CD4-positive, CD25-positive, alpha-beta regulatory T cell (primary cell): ENCODE results near the gene ZNF544. TPM values are rescaled to one million over a fixed set of nuclear protein-coding genes. Genes with fewer than 3 reads are reported as not detected.

Experiments used
- ATAC-seq, 2 donors: fragments of 150-1000 bp; cut with Tn5 transposase; one replicate each; pipeline ENCODE4 v1.10.0; 2021; ENCODE audit warnings: low read depth in 2 of 2, moderate number of reproducible peaks in 2 of 2, moderate library complexity in 1 of 2
- DNase-seq, 3 donors: peaks; one replicate each; pipeline versions ENCODE4 v3.0.0 to v3.0.0-alpha.2; 2012 to 2022; ENCODE audit warnings: mixed read lengths in 1 of 3
- H3K27ac ChIP-seq: one replicate; pipeline ENCODE4 v1.7.0; 2013; ENCODE audit warnings: mild to moderate bottlenecking, low read length; ENCODE audit not compliant: insufficient read depth, poor library complexity, severe bottlenecking
- H3K27me3 ChIP-seq: one replicate; pipeline ENCODE4 v1.7.0; 2013; ENCODE audit warnings: low read length; ENCODE audit not compliant: control insufficient read depth, insufficient read depth
- H3K36me3 ChIP-seq: one replicate; pipeline ENCODE4 v1.7.0; 2013; ENCODE audit warnings: mild to moderate bottlenecking, low read length, moderate library complexity; ENCODE audit not compliant: control insufficient read depth, insufficient read depth
- H3K4me1 ChIP-seq: 2 replicates; pipeline ENCODE4 v1.7.0; 2013; ENCODE audit warnings: mild to moderate bottlenecking, low read length; ENCODE audit not compliant: insufficient read depth, control insufficient read depth, poor library complexity, severe bottlenecking
- H3K4me3 ChIP-seq: one replicate; pipeline ENCODE4 v1.7.0; 2013; ENCODE audit warnings: low read depth, mild to moderate bottlenecking, low read length, moderate library complexity
- H3K9me3 ChIP-seq, 2 experiments: 1 replicate in 1 of 2; 2 replicates in 1 of 2; pipeline ENCODE4 v1.7.0; 2013; ENCODE audit warnings: low read length in 2 of 2, mild to moderate bottlenecking in 1 of 2, moderate library complexity in 1 of 2; ENCODE audit not compliant: control insufficient read depth in 2 of 2
- H3K27ac Mint-ChIP-seq, 3 donors: one replicate each; pipeline ENCODE4 v1.8.0; 2020 to 2022; ENCODE audit warnings: mild to moderate bottlenecking in 3 of 3, mixed read lengths in 3 of 3, moderate library complexity in 2 of 3
- H3K27me3 Mint-ChIP-seq: one replicate; pipeline ENCODE4 v1.8.0; 2022; ENCODE audit warnings: mild to moderate bottlenecking, mixed read lengths
- H3K36me3 Mint-ChIP-seq: one replicate; pipeline ENCODE4 v1.8.0; 2020; ENCODE audit warnings: mixed read lengths
- H3K4me1 Mint-ChIP-seq, 4 donors: one replicate each; pipeline ENCODE4 v1.8.0; 2020 to 2022; ENCODE audit warnings: mixed read lengths in 4 of 4, mild to moderate bottlenecking in 1 of 4
- H3K4me3 Mint-ChIP-seq, 4 donors: one replicate each; pipeline ENCODE4 v1.8.0; 2020 to 2022; ENCODE audit warnings: mild to moderate bottlenecking in 4 of 4, mixed read lengths in 4 of 4, moderate library complexity in 3 of 4
- H3K9me3 Mint-ChIP-seq, 7 donors: one replicate each; pipeline ENCODE4 v1.8.0; 2020 to 2022; ENCODE audit warnings: mixed read lengths in 7 of 7, mild to moderate bottlenecking in 3 of 7, moderate library complexity in 2 of 7
- polyA plus RNA-seq, 4 donors: library from polyadenylated mRNA; unstranded; fragments of 300-500 nt; fragmentation: Illumina TruSeq; gene quantifications; one replicate each; pipeline ENCODE4 v1.2.3, GENCODE V29; 2021
- total RNA-seq: library from RNA; stranded (reverse); gene quantifications from one replicate; pipeline ENCODE4 v1.2.3, GENCODE V29; 2022

The ZNF544 gene
- total and polyA plus RNA-seq, 5 donors from 2014 or later = 11.6 to 20.8 (median 18.6) TPM

DNA sequence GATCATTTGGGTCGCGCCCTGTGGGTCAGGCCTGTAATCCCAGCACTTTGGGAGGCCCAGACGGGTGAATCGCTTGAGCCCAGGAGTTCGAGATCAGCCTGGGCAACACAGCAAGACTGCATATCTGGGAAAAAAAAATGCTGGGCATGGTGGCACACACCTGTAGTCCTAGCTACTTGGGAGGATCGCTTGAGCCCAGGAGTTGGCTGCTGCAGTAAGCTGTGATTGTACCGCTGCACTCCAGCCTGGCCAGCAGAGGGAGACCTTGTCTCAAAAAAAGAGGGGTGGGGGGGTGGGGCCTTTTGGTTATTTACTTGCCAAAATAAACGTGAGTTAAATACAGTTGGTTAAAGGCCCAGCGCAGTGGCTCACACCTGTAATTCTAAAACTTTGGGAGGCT is 9.8 kb upstream of the ZNF544 start:
- H3K4me3 Mint-ChIP-seq = no peak overlapping the region
- H3K9me3 ChIP-seq = peaks cover 35 to 59% of the 10 kb centered on the region in 2 experiments
- no peak for ATAC-seq

DNA sequence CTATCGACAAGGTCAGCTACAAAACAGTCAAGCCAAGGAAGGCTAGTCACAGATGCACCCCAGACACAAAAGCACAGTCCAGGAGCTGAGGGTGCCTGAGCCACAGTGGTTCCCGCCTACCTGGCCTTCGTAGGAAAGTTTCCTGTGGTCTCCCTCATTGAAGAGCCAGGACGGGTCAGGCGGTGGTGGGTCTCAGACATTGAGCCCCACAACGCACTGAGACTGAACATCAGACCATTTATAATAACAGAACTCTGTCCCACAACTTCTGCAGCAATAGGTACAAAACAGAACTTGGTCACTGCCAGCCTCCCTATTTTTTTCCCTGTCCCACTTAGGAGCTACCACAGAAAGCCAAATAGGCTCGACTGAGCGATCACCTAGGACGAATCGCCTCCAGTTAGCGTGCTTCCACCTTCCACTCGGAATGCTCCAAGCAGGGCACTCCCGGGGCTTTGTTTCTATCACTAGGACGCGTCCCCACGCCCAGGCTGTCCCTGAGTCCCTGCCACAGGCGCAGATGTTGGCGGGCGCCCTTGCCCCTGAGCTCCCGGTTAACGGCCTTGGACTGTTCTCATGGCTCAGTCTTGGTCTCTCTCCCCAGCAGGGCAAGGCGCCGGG is 640 bp upstream of the ZNF544 start:
- Histone ChIP-seq H3K27me3 (no peaks in the 10 kb centered on the region), H3K36me3 (peaks cover 32% of the 10 kb centered on the region), H3K9me3 (peaks cover 16 to 31% of the 10 kb centered on the region in 2 experiments), H3K4me1 (peaks cover 14% of the 10 kb centered on the region), H3K4me3 (peak overlapping the region; percentile 79), H3K27ac (peak overlapping the region; percentile 47)
- Mint-ChIP-seq H3K4me1 (peaks cover 12 to 40% (median 19%) of the 10 kb centered on the region in 4 donors), H3K9me3 (peaks cover 3 to 31% (median 18%) of the 10 kb centered on the region in 7 donors), H3K4me3 (peak overlapping the region; percentile 94 to 97 (median 94)), H3K27me3 (no peaks in the 10 kb centered on the region), H3K36me3 (peaks cover 35% of the 10 kb centered on the region), H3K27ac (peak overlapping the region; percentile 67 to 91 (median 76))
- DNase-seq (no peak), ATAC-seq (peak in 1 of 2 donors; percentile 22)

More for the DNA sequence above, 9.8 kb upstream of the ZNF544 start:
- Mint-ChIP-seq H3K9me3 (peaks cover 0 to 44% (median 22%) of the 10 kb centered on the region in 7 donors), H3K4me1 (peaks cover 0 to 2% (median 0%) of the 10 kb centered on the region in 4 donors), H3K36me3 (no peaks in the 10 kb centered on the region), H3K27me3 (no peaks in the 10 kb centered on the region), H3K27ac (peak overlapping the region in 1 of 3 donors; percentile 63)
- H3K27ac ChIP-seq = no peak overlapping the region
- no peaks in the 10 kb centered on the region for H3K4me1 ChIP-seq
- no peaks in the 10 kb centered on the region for H3K27me3 ChIP-seq
- no peaks in the 10 kb centered on the region for H3K36me3 ChIP-seq
- H3K4me3 ChIP-seq = no peak overlapping the region
- DNase-seq = peak in 1 of 3 donors; percentile 52

DNA sequence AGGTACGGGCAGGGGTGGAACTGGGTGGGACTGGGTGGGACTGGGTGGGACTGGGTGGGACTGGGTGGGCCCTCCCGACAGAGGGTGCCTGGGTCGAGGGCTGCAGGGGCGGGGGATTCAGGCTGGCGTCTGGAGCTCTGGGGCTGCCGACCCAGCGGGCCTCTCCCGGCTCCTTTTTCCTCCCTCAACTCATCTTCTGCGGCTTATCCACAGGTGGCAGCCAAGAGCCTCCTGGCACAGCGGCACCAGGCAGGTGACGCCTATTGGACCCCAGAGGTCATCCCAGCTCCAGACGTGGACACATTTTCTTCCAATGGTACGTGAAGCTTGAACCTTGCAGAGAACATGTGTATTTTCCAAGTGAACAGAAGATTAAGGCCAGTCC is 533 bp downstream of the ZNF544 start:
- H3K27ac ChIP-seq = peak overlapping the region; percentile 47

DNA sequence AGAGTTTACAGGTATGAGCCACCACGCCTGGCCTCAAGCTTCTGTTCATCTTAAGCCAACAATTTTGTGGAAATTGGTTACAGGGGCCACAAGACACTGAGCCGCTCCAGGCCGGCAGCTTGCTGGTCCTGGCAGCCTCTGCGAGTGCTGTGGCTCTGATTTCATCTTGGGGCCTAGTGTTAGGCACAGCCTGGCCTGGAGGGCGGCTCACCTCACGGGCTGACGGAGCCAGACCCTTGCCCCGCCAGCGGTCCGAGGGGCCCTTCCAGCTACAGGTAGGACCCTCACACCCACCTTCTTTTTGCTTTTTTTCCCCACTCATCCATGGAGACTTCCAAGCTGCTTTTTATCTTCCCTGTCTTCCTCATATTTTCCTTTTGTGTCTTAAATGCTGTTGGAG is 8.6 kb downstream of the ZNF544 start:
- peaks cover 0 to 71% (median 31%) of the 10 kb centered on the region in 7 donors for H3K9me3 Mint-ChIP-seq
- Histone ChIP-seq H3K4me3 (no peak overlapping the region), H3K4me1 (no peaks in the 10 kb centered on the region), H3K9me3 (peaks cover 41 to 88% of the 10 kb centered on the region in 2 experiments), H3K36me3 (peaks cover 61% of the 10 kb centered on the region), H3K27ac (no peak overlapping the region), H3K27me3 (no peaks in the 10 kb centered on the region)
- no peak for DNase-seq
- H3K27ac Mint-ChIP-seq = no peak overlapping the region
- peaks cover 71% of the 10 kb centered on the region for H3K36me3 Mint-ChIP-seq
- H3K4me3 Mint-ChIP-seq = no peak overlapping the region
- no peaks in the 10 kb centered on the region for H3K27me3 Mint-ChIP-seq
- H3K4me1 Mint-ChIP-seq = peaks cover 0 to 12% (median 6%) of the 10 kb centered on the region in 4 donors
- no peak for ATAC-seq

More for the DNA sequence above, 533 bp downstream of the ZNF544 start:
- DNase-seq = no peak
- Histone ChIP-seq H3K9me3 (peaks cover 22 to 36% of the 10 kb centered on the region in 2 experiments), H3K4me1 (peaks cover 14% of the 10 kb centered on the region), H3K36me3 (peaks cover 44% of the 10 kb centered on the region), H3K4me3 (peak overlapping the region; percentile 30), H3K27me3 (no peaks in the 10 kb centered on the region)
- H3K27me3 Mint-ChIP-seq = no peaks in the 10 kb centered on the region
- H3K9me3 Mint-ChIP-seq = peaks cover 5 to 43% (median 21%) of the 10 kb centered on the region in 7 donors
- peak overlapping the region; percentile 88 to 97 (median 94) for H3K4me3 Mint-ChIP-seq
- peaks cover 14 to 47% (median 25%) of the 10 kb centered on the region in 4 donors for H3K4me1 Mint-ChIP-seq
- no peak for ATAC-seq
- H3K27ac Mint-ChIP-seq = no peak overlapping the region
- peaks cover 46% of the 10 kb centered on the region for H3K36me3 Mint-ChIP-seq

DNA sequence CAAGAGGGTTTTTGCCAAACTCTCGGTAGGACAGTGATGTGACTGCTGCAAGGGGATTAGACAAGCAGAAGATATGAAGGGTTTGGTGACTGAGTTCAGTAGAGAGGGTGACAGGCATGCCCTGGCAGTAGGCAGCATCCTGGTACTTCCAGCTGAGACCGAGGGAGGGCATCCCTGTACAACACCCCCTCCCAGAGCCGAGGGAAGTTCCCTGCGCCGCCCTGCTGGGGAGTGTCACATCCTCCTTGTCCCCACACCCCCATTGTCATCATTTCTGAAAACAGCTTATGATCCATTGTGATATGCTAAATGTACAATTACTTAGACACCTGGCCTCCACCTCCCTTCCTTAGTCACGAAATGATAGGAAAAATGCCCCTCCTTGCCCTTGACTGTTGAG is 14.6 kb downstream of the ZNF544 start:
- no peaks in the 10 kb centered on the region for H3K27me3 Mint-ChIP-seq
- no peak for ATAC-seq
- H3K27ac ChIP-seq = no peak overlapping the region
- no peaks in the 10 kb centered on the region for H3K4me1 ChIP-seq
- H3K27me3 ChIP-seq = no peaks in the 10 kb centered on the region
- no peak overlapping the region for H3K4me3 ChIP-seq
- H3K36me3 Mint-ChIP-seq = peaks cover 70% of the 10 kb centered on the region
- H3K9me3 ChIP-seq = peaks cover 54 to 94% of the 10 kb centered on the region in 2 experiments
- H3K27ac Mint-ChIP-seq = no peak overlapping the region
- peaks cover 75% of the 10 kb centered on the region for H3K36me3 ChIP-seq
- no peaks in the 10 kb centered on the region for H3K4me1 Mint-ChIP-seq
- no peak for DNase-seq
- peak overlapping the region in 1 of 4 donors; percentile 7 for H3K4me3 Mint-ChIP-seq
- peaks cover 0 to 78% (median 22%) of the 10 kb centered on the region in 7 donors for H3K9me3 Mint-ChIP-seq

DNA sequence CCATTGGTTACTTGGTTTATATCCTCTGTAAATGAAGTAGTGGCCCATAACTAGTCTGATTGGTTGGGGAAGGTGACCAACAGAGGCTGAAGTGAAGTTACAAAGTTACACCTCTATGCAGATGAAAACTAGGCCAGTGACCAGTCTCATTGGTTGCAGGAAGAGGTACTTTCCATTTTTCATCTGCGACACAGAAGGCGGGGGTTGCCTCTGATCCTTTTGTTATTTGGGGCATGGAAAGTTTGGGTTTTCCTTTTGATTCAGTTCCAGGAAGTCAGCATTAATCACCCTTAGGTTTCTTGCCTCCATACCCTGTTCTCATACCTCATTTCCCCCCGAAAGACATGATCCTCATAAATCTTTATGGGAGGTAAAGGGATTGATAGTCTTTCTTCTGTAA is 20.2 kb downstream of the ZNF544 start:
- H3K4me1 Mint-ChIP-seq = peaks cover 0 to 5% (median 0%) of the 10 kb centered on the region in 4 donors
- H3K9me3 Mint-ChIP-seq = peaks cover 0 to 88% (median 31%) of the 10 kb centered on the region in 7 donors
- H3K4me3 ChIP-seq = no peak overlapping the region
- H3K27me3 ChIP-seq = no peaks in the 10 kb centered on the region
- no peak overlapping the region for H3K4me3 Mint-ChIP-seq
- no peak overlapping the region for H3K27ac ChIP-seq
- peaks cover 74% of the 10 kb centered on the region for H3K36me3 Mint-ChIP-seq
- no peak overlapping the region for H3K27ac Mint-ChIP-seq
- no peaks in the 10 kb centered on the region for H3K4me1 ChIP-seq
- no peaks in the 10 kb centered on the region for H3K27me3 Mint-ChIP-seq
- no peak for ATAC-seq
- peaks cover 76 to 96% of the 10 kb centered on the region in 2 experiments for H3K9me3 ChIP-seq
- DNase-seq = no peak
- peaks cover 96% of the 10 kb centered on the region for H3K36me3 ChIP-seq

DNA sequence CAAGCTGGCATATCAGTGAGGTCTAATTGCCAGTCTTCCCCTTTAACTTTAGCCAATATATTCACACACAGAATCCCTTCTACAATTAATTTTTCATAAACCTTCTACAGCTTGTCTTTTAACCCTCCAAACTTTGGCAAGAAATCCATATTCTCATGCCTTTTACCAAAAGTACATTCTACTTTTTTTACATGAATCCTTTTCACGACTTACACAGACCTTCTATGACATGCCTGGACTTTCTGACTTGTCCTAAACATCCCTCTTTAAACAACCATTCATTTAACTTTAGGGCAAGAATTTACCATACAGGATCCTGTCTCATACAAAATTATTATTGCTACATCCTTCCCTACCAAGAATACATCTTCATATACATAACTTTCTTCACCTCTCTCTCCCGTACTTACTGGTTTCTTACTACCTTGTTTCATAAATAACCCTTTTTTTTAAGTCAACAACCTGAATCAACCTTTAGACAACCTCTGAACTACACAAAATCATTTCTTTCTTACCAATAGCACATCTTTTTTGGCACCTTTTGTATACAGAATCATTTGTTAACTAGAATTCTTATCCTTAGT is 23.5 kb downstream of the ZNF544 start:
- Mint-ChIP-seq H3K4me1 (peaks cover 0 to 5% (median 0%) of the 10 kb centered on the region in 4 donors), H3K4me3 (peak overlapping the region in 1 of 4 donors; percentile 18), H3K9me3 (peaks cover 0 to 90% (median 28%) of the 10 kb centered on the region in 7 donors), H3K27me3 (no peaks in the 10 kb centered on the region), H3K27ac (no peak overlapping the region), H3K36me3 (peaks cover 74% of the 10 kb centered on the region)
- no peak for ATAC-seq
- Histone ChIP-seq H3K27me3 (no peaks in the 10 kb centered on the region), H3K27ac (no peak overlapping the region), H3K9me3 (peaks cover 72 to 99% of the 10 kb centered on the region in 2 experiments), H3K36me3 (peaks cover 88% of the 10 kb centered on the region), H3K4me3 (no peak overlapping the region), H3K4me1 (no peaks in the 10 kb centered on the region)
- DNase-seq = peak in 1 of 3 donors; percentile 19
